DMS79 treated with DMSO at 0.1 percent for 48 hours (cell line): ENCODE measurements around the gene CALM1.

Experiments used
- DNase-seq: peaks from one replicate; lab custom pipeline; 2025; lab: John Stamatoyannopoulos, UW

Gene CALM1

DNA sequence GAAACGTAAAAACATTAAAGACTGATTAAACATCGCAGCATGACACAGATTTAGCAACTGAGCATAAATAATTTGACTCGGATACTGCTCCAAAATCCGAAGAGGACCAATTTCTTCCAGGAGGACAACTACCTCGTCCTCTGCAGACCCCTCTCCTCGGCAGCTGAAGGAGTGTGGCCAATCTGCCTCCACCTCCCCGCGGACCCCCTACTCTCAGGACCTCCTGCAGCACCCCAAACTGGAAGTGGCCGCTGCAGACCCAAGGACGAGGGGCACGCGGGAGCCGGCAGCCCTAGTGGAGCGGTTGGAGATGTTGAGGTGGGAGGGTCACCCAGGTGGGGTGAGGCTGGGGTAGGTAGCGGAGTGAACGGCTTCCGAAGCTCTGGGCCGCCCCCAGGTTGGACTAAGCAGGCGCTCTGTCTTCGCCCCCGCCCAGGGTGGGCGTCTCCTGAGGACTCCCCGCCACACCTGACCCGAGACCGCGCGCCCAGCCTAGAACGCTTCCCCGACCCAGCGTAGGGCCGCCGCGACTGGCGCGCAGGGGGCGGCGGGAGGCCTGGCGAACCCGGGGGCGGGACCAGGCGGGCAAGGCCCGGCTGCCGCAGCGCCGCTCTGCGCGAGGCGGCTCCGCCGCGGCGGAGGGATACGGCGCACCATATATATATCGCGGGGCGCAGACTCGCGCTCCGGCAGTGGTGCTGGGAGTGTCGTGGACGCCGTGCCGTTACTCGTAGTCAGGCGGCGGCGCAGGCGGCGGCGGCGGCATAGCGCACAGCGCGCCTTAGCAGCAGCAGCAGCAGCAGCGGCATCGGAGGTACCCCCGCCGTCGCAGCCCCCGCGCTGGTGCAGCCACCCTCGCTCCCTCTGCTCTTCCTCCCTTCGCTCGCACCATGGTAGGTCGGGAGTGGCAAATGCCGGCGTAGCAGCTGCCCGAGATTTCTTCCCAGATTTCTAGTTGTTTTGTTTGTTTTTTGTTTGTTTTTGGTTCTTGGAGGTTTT, at the start of gene CALM1:
CALM1 (plus strand) TSS at position 689 of the 999 bp plus-strand sequence; CDS start at position 891, 202 bp downstream.
- DNase-seq, result peak; percentile 92

DNA sequence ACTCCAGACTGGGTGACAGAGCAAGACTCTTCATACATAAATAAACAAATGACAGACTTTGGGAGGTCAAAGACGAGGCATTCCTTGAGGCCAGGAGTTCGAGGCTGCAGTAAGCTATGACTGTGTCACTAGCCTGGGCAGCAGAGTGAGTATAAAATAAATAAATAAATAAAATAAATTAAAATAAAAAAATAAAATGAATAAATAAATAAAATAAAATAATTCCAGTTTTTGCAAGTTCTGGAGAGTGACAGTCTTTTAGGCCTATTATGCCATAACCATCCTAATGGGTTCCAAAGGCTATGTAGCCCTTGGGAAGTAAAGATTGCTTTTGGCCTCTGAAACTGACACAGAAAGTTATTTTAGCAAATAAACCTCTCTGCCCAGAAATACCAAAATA, 48.6 kb upstream of the CALM1 start:
- no peak for DNase-seq

DNA sequence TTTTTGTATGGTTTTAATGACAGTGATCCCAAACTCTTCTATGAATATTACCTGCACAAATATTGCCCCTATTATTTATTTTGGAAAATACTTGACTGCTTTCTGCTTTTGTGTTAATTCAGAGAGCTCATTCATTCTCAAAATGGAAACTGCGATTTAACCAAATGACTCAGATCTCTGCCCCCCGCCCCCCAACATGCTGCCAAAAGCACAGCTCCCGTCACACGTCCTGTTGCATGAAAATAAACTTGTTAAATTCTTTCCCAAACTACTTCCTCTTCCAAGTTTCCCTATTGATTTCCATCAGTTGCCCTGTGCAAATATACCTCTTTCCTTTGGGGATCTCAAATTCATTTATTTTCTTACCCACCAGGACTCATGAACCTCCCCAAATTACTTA, 47.1 kb upstream of the CALM1 start:
- no peak for DNase-seq

DNA sequence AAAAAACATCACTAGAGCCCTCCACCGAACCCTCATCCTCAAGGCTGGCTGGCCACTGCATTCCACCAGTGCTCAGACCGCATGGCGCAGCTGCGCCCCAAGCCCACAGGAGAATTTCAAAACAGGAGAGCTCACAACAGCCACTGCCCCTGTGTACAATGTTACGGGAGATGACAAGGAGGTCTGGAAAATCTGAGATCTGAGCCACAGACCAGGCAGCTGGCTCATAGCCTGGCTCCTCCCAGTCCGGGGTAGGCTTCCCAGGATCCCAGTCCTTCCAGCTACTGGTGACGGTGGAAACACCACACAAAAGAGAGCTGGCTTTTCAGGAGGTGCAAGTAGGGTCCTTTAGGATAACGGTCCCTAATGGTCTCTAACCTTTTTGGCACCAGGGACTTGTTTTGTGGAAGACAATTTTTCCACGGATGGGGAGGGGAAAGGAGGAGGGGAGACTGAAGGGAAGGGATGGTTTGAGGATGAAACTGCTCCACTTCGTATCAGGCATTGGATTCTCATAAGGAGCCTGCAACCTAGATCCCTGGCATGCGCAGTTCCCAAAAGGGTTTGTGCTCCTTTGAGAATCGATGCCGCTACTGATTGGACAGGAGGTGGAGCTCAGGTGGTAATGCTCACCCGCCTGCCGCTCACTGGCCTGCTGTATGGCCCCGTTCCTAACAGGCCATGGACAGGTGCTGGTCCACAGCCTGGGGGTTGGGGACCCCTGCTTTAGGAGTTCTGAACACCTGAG, 42.1 kb upstream of the CALM1 start:
- DNase-seq, result no peak

- DNase-seq, result no peak
Observed at GRCh38 chr14:90355540-90356518, 41.0 kb upstream of the CALM1 start.

DNA sequence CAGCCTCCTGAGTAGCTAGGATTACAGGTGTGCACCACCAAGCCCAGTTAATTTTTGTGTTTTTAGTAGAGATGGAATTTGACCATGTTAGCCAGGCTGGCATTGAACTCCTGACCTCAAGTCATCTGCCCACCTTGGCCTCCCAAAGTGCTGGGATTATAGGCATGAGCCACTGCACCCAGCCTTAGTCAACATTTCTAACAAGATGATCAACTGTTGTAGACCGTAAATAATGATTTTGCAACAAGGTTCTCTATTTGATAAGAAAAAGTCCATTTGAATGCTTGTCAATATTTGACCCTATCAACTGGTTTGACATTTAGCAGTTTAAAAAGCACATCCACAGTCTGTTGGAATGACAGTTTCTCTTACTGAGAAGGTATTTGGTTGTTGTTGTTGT, 39.9 kb upstream of the CALM1 start:
- no peak for DNase-seq

DNA sequence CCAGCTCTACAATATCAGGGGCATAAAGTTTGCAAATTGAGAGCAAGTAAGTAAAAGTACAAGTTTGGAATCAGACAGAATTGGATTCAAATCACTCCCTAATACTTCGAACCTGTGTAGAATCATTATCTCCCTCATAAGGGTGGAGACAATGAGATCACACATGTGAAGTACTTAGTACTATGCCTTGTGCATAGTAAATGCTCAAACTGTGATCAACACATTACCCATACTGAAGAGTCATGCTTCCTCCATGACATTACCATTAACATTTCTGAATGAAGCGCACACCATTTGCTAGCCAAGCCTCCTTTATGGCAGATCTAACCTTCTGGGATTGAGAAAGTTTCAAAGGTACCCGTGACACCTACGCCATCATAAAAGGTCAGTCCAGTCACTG, 38.5 kb upstream of the CALM1 start:
- no peak for DNase-seq

DNA sequence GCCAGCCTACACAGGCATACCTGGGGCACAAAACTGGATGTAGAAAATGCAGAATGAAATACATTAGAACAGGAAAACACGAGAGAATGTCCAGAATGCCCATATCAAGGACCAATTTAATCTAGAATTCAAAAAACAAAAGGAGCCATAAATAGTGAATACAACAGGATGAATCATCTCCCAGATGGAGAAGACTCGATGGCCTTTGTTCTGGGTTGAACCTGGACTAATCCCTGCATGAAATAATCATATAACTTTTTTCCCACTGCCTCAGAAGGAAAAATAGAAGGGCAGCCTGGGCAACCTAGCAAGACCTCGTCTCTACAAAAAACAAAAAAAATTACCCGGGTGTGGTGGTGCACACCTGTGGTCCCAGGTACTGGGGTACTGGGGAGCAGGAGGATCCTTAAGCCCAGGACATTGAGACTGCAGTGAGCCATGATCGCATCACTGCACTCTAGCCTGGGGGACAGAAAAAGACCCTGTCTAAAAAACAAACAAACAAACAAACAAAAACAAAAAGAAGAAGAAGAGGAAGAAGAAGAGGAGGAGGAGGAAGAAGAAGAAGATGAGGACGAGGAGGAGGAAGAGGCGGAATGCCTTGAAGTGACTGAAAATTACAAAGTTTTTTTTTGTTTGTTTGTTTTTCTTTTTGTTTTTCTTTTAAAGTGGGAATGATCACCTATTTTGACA, 34.8 kb upstream of the CALM1 start:
- DNase-seq, result no peak

- DNase-seq, result no peak
Observed at GRCh38 chr14:90362558-90362896, 34.3 kb upstream of the CALM1 start.

- no peak for DNase-seq
Observed at GRCh38 chr14:90368946-90369721, 27.7 kb upstream of the CALM1 start.

DNA sequence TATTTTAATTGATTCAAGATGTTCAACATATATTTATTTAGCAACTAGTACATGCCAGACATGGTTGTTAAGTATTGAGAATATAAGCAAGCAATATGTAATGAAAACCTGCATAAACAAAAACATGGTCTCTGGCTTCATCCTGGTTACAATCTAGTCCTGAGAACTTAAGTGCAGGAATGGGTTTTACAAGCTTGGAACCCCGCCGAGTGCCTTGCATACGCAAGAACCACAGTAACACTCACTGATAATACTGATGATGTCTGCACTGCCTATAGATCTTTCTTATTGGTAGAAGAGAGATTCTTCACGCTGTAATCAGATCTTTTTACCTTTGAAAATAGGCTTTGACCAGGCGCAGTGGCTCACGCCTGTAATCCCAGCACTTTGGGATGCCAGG, 22.9 kb upstream of the CALM1 start:
- DNase-seq, result no peak

- DNase-seq, result no peak
Observed at GRCh38 chr14:90374813-90375212, 22.0 kb upstream of the CALM1 start.

DNA sequence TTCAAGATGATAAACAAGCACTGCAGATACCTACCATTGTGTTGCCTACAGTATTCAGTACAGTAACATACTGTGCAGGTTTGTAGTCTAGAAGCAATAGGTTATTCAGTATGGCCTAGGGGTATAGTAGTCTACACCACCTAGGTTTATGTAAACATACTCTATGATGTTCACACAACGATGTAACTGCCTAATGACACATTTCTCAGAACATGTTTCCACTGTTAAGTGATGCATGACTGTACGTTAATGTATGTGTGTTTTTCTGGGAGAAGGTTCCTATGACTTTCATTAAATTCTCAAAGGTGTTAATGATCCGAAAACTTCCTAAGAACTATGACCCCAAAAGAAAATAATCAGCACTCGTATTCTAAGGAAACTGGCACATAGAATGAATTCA, 20.9 kb upstream of the CALM1 start:
- no peak for DNase-seq

GRCh38 chr14:90378249-90378648, 18.6 kb upstream of the CALM1 start:
- DNase-seq, result no peak

DNA sequence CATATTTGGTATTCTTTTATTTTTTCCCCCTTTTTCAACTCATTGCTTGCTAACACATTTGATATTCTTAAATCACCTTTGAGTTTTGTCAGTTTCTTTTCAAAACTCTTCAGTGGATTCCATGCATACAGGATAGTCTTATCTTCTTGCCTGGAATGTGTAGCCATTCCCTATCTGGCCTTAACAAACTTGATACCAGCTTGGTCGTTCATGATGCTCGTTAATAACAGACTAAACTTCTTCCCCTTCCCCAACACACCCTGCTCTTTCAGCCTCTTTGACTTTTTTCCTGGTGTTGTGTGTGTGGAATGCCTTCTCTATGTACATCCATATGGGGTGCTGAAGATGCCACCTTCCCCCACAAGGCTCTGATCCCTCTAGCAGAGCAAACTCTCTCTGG, 17.7 kb upstream of the CALM1 start:
- DNase-seq, result no peak

DNA sequence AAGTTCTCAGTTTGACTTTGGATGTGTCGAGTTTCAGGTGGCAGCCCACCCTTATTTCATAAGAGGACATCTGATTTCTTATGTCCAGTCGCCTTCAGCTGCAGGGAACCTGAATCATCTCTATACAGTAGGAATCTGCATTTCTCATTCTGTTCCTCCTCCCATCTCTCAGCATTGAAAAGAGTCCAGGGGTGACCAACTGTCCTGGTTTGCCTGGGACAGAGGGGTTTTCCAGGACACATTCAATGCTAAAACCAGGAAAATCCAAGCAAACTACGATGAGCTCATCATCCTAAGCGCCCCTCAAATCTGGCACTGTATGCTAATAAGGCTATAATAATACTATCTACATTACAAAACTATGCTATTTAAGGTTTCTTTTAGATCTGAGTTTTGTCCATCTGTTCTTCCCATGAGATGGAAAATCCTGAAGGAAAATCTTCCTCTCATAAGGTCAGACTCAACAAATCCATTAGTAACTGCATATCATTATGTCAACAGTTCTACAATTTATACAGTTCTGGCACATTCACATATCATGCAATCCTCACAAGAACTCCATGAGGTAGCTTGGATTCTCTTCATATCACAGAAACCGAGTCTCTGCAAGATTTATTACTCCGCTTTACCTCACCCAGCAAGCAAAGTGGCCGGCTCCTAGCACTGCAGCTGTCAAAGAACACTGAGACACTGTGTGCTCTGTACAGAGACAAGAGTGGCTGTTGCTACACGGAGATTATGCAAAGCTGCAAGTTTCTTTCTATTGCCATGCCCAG, 15.6 kb upstream of the CALM1 start:
- peak; percentile 47 for DNase-seq

DNA sequence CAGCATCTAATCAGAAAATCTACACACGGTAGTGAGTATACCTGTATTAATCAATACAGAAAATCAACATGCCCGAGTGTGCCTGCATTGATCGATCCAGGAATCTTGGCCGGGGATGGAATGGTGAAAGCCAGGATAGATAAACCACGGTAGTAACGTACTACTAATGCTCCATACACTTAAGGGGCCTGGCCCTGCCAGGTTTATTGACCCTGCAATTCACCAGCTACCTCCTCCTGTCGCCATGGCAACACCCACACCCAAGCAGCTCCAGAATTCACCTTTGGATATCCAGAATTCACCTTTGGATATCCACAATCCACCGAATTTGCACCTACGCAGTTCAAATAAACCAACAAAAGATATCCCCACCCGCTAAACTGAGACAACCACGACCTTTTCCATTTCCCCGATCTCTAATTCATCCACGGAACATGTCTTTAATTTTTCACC, 14.8 kb upstream of the CALM1 start:
- peak; percentile 88 for DNase-seq

DNA sequence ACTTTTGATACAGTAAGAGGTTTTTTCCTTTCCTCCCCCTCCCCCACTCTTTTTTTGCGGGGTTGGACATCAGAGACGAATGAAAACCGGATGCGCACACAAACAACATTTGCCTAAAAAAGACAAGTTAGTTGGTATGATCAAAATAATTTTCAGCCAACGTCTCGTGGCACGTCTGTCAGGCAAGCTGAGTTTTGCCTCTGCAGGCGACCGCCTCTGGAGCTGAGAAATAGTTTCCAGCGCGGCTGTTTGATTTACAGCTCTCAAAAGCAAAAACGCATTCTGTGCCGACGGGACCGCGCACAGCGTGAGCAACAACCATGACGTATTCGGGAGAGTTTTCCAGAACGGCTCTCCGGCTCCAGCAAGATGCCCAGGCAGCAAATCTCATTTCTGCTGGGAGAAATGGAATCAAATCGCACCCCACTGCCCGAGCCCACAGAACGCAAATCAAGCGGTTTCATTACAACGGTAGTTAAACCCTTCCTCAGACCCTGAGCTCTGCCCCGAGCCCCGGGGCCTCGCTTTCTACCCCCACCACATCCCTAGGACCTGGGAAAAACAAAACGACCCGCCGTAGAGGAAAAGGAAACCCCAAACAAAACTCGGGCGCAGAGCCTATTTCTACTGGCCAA, 14.2 kb upstream of the CALM1 start:
- peak; percentile 92 for DNase-seq

- peak; percentile 100 for DNase-seq
Observed at GRCh38 chr14:90383126-90383730, 13.6 kb upstream of the CALM1 start.
